Mesothelial cell of epicardium (in vitro differentiated cells): ENCODE results near the gene DLX3. TPM values are rescaled to one million over a fixed set of nuclear protein-coding genes. Genes with fewer than 3 reads are reported as not detected.

Experiments
- DNase-seq, 2 experiments: peaks; one replicate each; pipeline ENCODE4 v3.0.0; 2021; ENCODE audit warnings: low spot score in 2 of 2; ENCODE audit not compliant: unreplicated experiment in 2 of 2
- H3K27ac Mint-ChIP-seq: 2 replicates; pipeline ENCODE4 v1.8.0; 2021; ENCODE audit warnings: mixed read lengths
- H3K27me3 Mint-ChIP-seq: 2 replicates; pipeline ENCODE4 v1.8.0; 2021; ENCODE audit warnings: low read depth, mixed read lengths
- H3K36me3 Mint-ChIP-seq: 2 replicates; pipeline ENCODE4 v1.8.0; 2021; ENCODE audit warnings: mixed read lengths
- H3K4me1 Mint-ChIP-seq: 2 replicates; pipeline ENCODE4 v1.8.0; 2021; ENCODE audit warnings: mixed read lengths
- H3K4me3 Mint-ChIP-seq: 2 replicates; pipeline ENCODE4 v1.8.0; 2021; ENCODE audit warnings: mild to moderate bottlenecking, moderate library complexity, mixed read lengths
- H3K9me3 Mint-ChIP-seq: 2 replicates; pipeline ENCODE4 v1.8.0; 2021; ENCODE audit warnings: mixed read lengths
- total RNA-seq: library from RNA; stranded (reverse); gene quantifications from 3 replicates; pipeline ENCODE4 v1.2.1, GENCODE V29; 2021
- TF ChIP-seq, protein P1 (sequence below): fragments of 200-600 bp; sonication (generic); IDR thresholded peaks from one replicate; pipeline ENCODE4 v1.5.0; 2021; ENCODE audit warnings: antibody characterized with exemption; ENCODE audit not compliant: unreplicated experiment

Gene DLX3
- total RNA-seq, 1 donor from 2014 or later: 7.7 TPM

GRCh38 chr17:49963626-49964302 lies 31.3 kb downstream of the DLX3 start:
- H3K9me3 Mint-ChIP-seq: no peaks in the 10 kb centered on the region
- H3K36me3 Mint-ChIP-seq: no peaks in the 10 kb centered on the region
- peak overlapping the region; percentile 24 for H3K27ac Mint-ChIP-seq
- H3K27me3 Mint-ChIP-seq: peaks cover 85% of the 10 kb centered on the region
- TF ChIP-seq, protein P1, sequence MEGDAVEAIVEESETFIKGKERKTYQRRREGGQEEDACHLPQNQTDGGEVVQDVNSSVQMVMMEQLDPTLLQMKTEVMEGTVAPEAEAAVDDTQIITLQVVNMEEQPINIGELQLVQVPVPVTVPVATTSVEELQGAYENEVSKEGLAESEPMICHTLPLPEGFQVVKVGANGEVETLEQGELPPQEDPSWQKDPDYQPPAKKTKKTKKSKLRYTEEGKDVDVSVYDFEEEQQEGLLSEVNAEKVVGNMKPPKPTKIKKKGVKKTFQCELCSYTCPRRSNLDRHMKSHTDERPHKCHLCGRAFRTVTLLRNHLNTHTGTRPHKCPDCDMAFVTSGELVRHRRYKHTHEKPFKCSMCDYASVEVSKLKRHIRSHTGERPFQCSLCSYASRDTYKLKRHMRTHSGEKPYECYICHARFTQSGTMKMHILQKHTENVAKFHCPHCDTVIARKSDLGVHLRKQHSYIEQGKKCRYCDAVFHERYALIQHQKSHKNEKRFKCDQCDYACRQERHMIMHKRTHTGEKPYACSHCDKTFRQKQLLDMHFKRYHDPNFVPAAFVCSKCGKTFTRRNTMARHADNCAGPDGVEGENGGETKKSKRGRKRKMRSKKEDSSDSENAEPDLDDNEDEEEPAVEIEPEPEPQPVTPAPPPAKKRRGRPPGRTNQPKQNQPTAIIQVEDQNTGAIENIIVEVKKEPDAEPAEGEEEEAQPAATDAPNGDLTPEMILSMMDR: no peak
- H3K4me1 Mint-ChIP-seq: peaks cover 25% of the 10 kb centered on the region
- DNase-seq: peak in 1 of 2 experiments; percentile 60
- peak overlapping the region; percentile 33 for H3K4me3 Mint-ChIP-seq

DNA sequence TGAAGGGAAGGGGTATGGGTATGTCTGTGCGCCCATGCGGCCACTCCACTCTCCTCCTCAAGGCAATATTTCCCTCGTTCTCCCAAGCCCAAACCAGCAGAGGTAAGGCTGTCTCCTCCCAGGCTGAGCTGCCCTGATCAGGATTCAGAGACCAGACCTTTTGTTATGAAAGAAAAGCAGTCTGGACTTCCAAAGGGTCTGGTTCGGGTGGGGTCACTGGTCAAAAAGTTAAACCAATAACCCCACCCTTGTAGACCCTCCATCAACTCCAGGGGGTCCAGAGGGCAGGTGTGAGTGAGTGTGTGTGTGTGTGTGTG lies 31.8 kb downstream of the DLX3 start:
- peaks cover 81% of the 10 kb centered on the region for H3K27me3 Mint-ChIP-seq
- H3K36me3 Mint-ChIP-seq: no peaks in the 10 kb centered on the region
- no peaks in the 10 kb centered on the region for H3K9me3 Mint-ChIP-seq
- TF ChIP-seq, protein P1: no peak
- peaks cover 24% of the 10 kb centered on the region for H3K4me1 Mint-ChIP-seq
- DNase-seq: no peak
- H3K4me3 Mint-ChIP-seq: peak overlapping the region; percentile 33
- no peak overlapping the region for H3K27ac Mint-ChIP-seq

GRCh38 chr17:49962599-49963308 lies 32.3 kb downstream of the DLX3 start:
- Mint-ChIP-seq H3K4me3 (no peak overlapping the region), H3K9me3 (no peaks in the 10 kb centered on the region), H3K4me1 (peaks cover 24% of the 10 kb centered on the region), H3K27me3 (peaks cover 76% of the 10 kb centered on the region), H3K36me3 (no peaks in the 10 kb centered on the region), H3K27ac (no peak overlapping the region)
- TF ChIP-seq, protein P1: no peak
- no peak for DNase-seq

DNA sequence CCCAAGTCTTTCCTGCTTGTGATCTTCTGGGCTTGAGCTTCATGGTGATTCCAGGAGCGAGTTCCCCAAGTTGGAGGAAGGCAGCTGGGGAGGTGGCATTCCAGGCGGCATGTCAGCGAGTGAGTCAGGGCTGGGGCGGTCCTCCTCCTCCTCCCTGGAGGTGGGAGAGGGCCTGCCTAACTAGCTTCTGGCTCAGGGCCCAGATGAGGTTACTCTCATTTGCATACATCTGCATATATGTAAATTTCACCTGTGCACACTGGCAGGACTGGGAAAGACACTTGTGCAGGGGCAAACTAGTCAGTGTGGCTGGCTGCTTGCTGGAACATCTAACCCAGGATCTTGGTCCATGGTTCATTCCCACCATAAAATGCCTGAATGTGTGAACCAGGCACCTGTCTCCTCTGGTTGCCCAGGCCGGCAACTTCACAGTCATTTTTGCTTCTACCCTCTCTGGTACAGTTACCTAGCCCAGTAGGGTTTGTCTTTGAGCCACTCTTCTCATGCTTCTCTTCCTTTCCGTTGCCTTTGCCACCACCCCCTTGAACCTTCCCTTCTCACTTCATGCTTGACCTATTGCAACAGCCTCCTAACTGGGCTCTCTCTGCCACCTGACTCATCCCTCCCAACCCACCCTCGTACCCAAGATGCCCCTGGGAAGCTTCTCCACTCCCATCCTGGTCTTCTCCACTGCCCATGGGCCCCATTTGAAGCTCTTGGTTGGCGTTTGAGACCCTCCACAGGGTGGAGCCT lies 35.7 kb downstream of the DLX3 start:
- H3K9me3 Mint-ChIP-seq: no peaks in the 10 kb centered on the region
- TF ChIP-seq, protein P1: no peak
- peaks cover 13% of the 10 kb centered on the region for H3K4me1 Mint-ChIP-seq
- no peaks in the 10 kb centered on the region for H3K36me3 Mint-ChIP-seq
- no peak overlapping the region for H3K4me3 Mint-ChIP-seq
- no peak for DNase-seq
- no peak overlapping the region for H3K27ac Mint-ChIP-seq
- peaks cover 46% of the 10 kb centered on the region for H3K27me3 Mint-ChIP-seq

GRCh38 chr17:49958723-49959122 lies 36.3 kb downstream of the DLX3 start:
- Mint-ChIP-seq H3K4me1 (peaks cover 7% of the 10 kb centered on the region), H3K36me3 (no peaks in the 10 kb centered on the region), H3K4me3 (no peak overlapping the region), H3K9me3 (no peaks in the 10 kb centered on the region), H3K27me3 (peaks cover 39% of the 10 kb centered on the region), H3K27ac (no peak overlapping the region)
- TF ChIP-seq, protein P1: no peak
- no peak for DNase-seq
